Stimulated activated naive CD8-positive, alpha-beta T cell treated with anti-CD3 and anti-CD28 coated beads, Interleukin-15, Interleukin-2, amounts not matched to agents 100 ng/mL and 50 ng/mL, for 24 hours (primary cell): ENCODE measurements around the gene SH3GL1.
"Not testable (repeated sequence)": the region's sequence is repeated elsewhere in the genome, so short reads cannot be mapped to it uniquely, and the experiment has no call there.

ENCODE experiments used
- H3K27ac Mint-ChIP-seq: one replicate; pipeline ENCODE4 v1.8.0; 2021; ENCODE audit warnings: mild to moderate bottlenecking, mixed read lengths
- H3K27me3 Mint-ChIP-seq: one replicate; pipeline ENCODE4 v1.8.0; 2021; ENCODE audit warnings: mixed read lengths
- H3K36me3 Mint-ChIP-seq: one replicate; pipeline ENCODE4 v1.8.0; 2021; ENCODE audit warnings: low read depth, mixed read lengths
- H3K4me1 Mint-ChIP-seq: one replicate; pipeline ENCODE4 v1.8.0; 2021; ENCODE audit warnings: low read depth, mixed read lengths
- H3K4me3 Mint-ChIP-seq: one replicate; pipeline ENCODE4 v1.8.0; 2021; ENCODE audit warnings: mild to moderate bottlenecking, mixed read lengths
- H3K9me3 Mint-ChIP-seq: one replicate; pipeline ENCODE4 v1.8.0; 2021; ENCODE audit warnings: mixed read lengths

The SH3GL1 gene

DNA sequence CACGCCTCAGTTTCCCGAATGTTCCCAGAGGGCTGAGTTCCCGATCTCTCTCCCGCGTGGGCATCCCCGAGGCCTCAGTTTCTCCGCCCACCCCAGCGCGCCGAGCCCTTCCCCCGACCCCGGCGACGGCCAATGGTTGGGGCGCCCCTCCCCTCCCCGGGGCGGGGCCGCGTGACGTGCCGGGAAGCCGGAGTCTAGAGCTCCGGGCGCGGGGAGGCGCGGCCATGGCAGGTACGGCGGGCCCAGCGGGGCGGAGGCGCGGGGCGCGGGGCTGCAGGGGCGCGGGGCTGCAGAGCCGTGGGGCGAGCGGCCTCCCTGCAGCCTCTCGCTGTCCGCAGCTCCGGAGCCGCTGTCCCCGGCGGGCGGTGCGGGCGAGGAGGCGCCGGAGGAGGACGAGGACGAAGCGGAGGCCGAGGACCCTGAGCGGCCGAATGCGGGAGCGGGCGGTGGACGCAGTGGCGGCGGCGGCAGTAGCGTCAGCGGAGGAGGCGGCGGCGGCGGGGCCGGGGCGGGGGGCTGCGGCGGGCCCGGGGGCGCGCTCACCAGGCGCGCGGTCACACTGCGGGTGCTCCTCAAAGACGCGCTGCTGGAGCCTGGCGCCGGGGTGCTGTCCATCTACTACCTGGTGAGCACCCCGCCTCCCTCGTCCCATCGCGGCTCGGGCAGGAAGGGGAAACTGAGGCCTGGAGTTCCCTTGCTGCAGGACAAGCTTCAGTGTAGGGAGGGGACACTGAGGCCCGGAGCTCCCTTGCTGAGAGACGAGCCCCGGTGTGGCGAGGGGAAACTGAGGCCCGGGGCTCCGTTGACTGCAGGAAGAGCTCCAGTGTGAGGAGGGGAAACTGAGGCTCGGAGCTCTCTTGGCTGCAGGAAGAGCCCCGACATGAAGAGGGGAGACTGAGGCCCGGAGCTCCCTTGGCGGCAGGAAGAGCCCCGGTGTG lies 56.7 kb downstream of the SH3GL1 start, which contains the start of gene MPND:
MPND (plus strand) TSS at position 193 of the 938 bp plus-strand sequence; CDS start at position 225, 32 bp downstream.
- Mint-ChIP-seq H3K4me1 (peaks cover 27% of the 10 kb centered on the region), H3K36me3 (peaks cover 16% of the 10 kb centered on the region), H3K27me3 (no peaks in the 10 kb centered on the region), H3K9me3 (no peaks in the 10 kb centered on the region), H3K4me3 (peak within 1 kb of the TSS; percentile 91), H3K27ac (peak within 1 kb of the TSS; percentile 98)

- Mint-ChIP-seq H3K4me3 (peak overlapping the region; percentile 91), H3K9me3 (no peaks in the 10 kb centered on the region), H3K36me3 (peaks cover 11% of the 10 kb centered on the region), H3K27ac (peak overlapping the region; percentile 98), H3K4me1 (peaks cover 36% of the 10 kb centered on the region), H3K27me3 (no peaks in the 10 kb centered on the region)
Observed at GRCh38 chr19:4342615-4343369, 57.6 kb downstream of the SH3GL1 start.

- peak overlapping the region; percentile 91 for H3K4me3 Mint-ChIP-seq
- H3K27me3 Mint-ChIP-seq, result no peaks in the 10 kb centered on the region
- H3K36me3 Mint-ChIP-seq, result peaks cover 6% of the 10 kb centered on the region
- H3K9me3 Mint-ChIP-seq, result no peaks in the 10 kb centered on the region
- peak overlapping the region; percentile 98 for H3K27ac Mint-ChIP-seq
- peaks cover 38% of the 10 kb centered on the region for H3K4me1 Mint-ChIP-seq
Observed at GRCh38 chr19:4342314-4342614, 58.1 kb downstream of the SH3GL1 start.

DNA sequence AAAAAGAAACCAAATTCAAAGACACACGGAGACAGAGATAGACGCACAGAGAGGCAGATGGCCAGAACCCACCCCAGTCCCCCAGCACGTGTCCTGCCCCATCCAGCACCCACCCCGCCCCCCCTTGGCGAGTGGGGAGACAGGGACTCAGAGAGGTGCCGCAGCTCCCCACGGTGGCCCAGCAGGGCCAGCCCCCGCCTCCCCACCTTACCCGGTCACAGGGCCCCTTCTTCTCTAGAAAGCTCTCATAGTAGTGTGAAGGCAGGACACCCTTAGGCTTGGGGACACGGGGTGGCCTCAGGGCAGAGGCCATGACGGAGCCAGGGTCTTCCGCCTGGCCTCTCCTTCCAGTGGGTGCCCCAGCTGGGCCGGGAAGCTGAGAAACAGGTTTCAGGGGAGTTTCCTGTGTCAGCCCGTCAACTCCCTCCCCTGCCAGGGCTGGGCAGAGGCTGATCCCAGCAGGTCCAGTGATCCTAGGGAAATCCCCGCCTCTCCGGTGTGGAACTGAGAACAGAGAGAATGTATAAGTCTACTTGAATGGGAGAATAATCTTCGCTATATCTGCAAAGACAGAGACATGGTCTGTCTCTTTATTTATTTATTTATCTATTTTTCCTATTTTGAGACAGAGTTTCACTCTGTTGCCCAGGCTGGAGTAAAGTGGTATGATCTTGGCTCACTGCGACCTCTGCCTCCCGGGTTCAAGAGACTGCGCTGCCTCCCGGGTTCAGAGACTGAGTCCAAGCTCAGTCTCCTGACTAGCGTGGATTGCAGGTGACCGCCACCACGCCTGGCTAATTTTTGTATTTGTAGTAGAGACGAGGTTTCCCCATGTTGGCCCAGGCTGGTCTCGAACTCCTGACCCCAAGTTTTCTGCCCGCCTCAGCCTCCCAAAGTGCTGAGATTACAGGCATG lies 61.6 kb downstream of the SH3GL1 start, which contains the start of gene STAP2:
STAP2 (minus strand) TSS at position 387 of the 915 bp plus-strand sequence; CDS start at position 313, 74 bp downstream.
- Mint-ChIP-seq H3K27ac (peak within 1 kb of the TSS; percentile 96), H3K4me1 (peaks cover 29% of the 10 kb centered on the region), H3K27me3 (no peaks in the 10 kb centered on the region), H3K4me3 (peak within 1 kb of the TSS; percentile 85), H3K36me3 (peaks cover 14% of the 10 kb centered on the region), H3K9me3 (peaks cover 7% of the 10 kb centered on the region)

DNA sequence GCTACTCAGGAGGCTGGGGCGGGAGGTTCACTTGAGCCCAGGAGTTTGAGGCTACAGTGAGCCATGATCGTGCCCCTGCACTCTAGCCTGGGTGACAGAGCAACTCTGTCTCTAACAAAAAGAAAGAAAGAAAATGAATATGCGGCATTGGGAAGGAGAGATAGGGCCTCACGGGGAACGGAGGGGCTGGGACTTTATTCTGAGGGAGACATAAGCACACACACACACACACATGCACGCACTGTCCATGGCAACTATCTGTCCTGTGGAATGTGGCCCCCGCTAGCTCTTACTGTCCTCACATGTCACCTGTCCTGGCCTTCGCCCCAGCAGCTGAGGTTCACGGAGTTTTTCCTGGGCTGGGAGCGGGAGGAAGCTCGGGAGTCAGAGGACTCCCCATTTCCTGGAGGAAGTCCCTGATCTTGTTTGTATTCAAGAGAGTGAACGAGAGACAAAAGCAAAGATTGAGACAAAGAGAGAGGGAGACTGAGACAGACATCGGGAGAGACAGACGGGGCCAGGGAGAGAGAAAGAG lies 62.4 kb downstream of the SH3GL1 start:
- Mint-ChIP-seq H3K4me1 (peaks cover 26% of the 10 kb centered on the region), H3K9me3 (peaks cover 7% of the 10 kb centered on the region), H3K27ac (peak overlapping the region; percentile 96), H3K4me3 (peak overlapping the region; percentile 85), H3K27me3 (no peaks in the 10 kb centered on the region), H3K36me3 (peaks cover 14% of the 10 kb centered on the region)

- no peaks in the 10 kb centered on the region for H3K27me3 Mint-ChIP-seq
- H3K36me3 Mint-ChIP-seq, result peaks cover 14% of the 10 kb centered on the region
- H3K4me1 Mint-ChIP-seq, result peaks cover 18% of the 10 kb centered on the region
- no peak overlapping the region for H3K4me3 Mint-ChIP-seq
- peaks cover 7% of the 10 kb centered on the region for H3K9me3 Mint-ChIP-seq
- peak overlapping the region; percentile 42 for H3K27ac Mint-ChIP-seq
Observed at GRCh38 chr19:4334929-4335570, 65.3 kb downstream of the SH3GL1 start.

DNA sequence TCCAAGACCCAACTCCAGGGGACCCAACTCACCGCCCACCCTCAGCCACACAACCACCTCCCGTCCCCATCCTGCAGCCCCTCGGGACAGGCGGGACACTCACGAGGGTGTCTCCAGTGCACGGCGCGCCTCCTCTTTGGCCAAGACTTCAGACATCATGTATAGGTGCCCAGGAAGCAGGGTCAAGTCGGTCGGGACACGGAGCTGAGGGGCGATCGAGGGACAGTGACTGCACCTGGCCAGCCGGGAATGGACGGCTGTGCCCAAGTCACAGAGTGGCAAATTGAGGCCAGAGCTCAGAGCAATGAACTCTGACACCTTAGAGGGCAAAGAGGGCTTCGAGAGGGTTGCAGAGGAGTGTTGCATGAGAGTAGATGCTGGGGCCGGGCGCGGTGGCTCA lies 70.5 kb downstream of the SH3GL1 start:
- Mint-ChIP-seq H3K4me1 (peaks cover 28% of the 10 kb centered on the region), H3K27ac (no peak overlapping the region), H3K27me3 (peaks cover 4% of the 10 kb centered on the region), H3K4me3 (peak overlapping the region; percentile 25), H3K36me3 (peaks cover 5% of the 10 kb centered on the region), H3K9me3 (peaks cover 4% of the 10 kb centered on the region)

DNA sequence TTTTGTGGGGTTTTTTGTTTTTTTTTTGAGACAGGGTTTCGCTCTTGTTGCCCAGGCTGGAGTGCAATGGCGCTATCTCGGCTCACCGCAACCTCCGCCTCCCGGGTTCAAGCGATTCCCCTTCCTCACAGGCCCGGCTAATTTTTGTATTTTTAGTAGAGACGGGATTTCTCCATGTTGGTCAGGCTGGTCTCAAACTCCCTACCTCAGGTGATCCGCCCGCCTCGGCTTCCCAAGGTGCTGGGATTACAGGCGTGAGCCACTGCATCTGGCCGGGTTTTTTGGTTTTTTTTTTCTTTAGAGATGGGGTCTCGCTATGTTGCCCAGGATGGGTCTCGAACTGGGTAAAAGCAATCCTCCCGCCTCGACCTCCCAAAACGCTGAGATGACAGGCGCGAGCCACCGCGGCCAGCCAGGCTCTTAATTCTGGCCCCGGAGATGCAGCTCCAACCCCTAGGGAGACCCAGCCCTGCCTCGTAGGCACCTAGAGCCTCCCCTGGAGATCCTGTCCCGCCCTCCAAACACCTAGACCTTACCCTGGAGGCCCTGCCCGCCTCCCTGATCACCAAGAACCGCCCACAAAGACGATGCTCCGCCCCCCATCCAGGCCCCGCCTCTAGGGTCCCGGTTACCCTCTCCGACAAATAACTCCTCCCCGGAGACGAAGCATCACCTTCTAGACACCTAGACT lies 71.2 kb downstream of the SH3GL1 start:
- Mint-ChIP-seq H3K4me3 (peak overlapping the region; percentile 86), H3K27ac (peak overlapping the region; percentile 88), H3K4me1 (peaks cover 28% of the 10 kb centered on the region)
- not testable (repeated sequence) for H3K9me3 Mint-ChIP-seq, H3K27me3 Mint-ChIP-seq, H3K36me3 Mint-ChIP-seq

GRCh38 chr19:4328243-4328990 lies 71.9 kb downstream of the SH3GL1 start:
- Mint-ChIP-seq H3K9me3 (no peaks in the 10 kb centered on the region), H3K27me3 (peaks cover 4% of the 10 kb centered on the region), H3K36me3 (no peaks in the 10 kb centered on the region), H3K4me3 (peak overlapping the region; percentile 86), H3K4me1 (peaks cover 28% of the 10 kb centered on the region), H3K27ac (peak overlapping the region; percentile 88)

DNA sequence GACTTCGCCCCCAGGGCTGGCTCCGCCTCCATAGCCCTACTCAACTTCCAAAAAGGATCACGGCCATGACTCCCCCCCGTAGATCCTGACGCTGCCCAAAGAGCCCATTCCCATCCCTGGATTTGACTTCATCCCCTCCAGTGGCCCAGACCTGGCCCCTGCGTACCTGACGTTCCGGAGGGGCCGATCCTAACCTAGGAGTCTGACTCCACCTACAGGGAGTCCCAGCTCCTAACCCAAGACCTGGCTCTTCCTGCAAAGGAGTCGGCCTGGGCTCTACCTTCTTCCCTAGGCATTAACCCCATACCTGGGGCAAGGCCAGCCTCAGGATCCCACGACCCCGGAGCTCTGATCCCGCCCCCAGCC lies 72.5 kb downstream of the SH3GL1 start:
- H3K4me3 Mint-ChIP-seq, result peak overlapping the region; percentile 53
- no peaks in the 10 kb centered on the region for H3K36me3 Mint-ChIP-seq
- H3K9me3 Mint-ChIP-seq, result no peaks in the 10 kb centered on the region
- H3K4me1 Mint-ChIP-seq, result peaks cover 28% of the 10 kb centered on the region
- peaks cover 4% of the 10 kb centered on the region for H3K27me3 Mint-ChIP-seq
- H3K27ac Mint-ChIP-seq, result peak overlapping the region; percentile 36

- peak overlapping the region; percentile 53 for H3K4me3 Mint-ChIP-seq
- peaks cover 28% of the 10 kb centered on the region for H3K4me1 Mint-ChIP-seq
- H3K27me3 Mint-ChIP-seq, result peaks cover 4% of the 10 kb centered on the region
- H3K27ac Mint-ChIP-seq, result peak overlapping the region; percentile 36
- H3K36me3 Mint-ChIP-seq, result no peaks in the 10 kb centered on the region
- H3K9me3 Mint-ChIP-seq, result no peaks in the 10 kb centered on the region
Observed at GRCh38 chr19:4327252-4327876, 73.0 kb downstream of the SH3GL1 start.

DNA sequence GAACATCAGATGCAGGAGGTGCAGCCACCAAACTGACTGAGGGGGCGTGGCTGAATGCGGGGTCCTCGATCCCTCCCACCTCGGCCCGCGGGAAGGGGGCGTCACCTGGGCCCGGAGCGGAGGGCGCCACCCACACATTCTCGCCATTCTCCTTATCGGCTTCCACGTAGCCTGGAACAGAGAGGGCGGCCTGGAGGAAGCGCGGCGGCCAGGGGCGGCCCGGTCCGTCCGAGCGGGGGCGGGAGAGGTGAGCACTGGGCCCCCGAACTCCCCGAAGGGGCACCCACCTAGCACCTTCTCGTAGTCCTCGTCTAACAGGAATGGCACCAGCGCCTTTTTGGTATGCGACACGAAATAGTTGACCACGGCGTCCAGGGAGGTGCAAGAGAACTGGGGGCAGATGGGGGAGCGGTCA lies 73.5 kb downstream of the SH3GL1 start:
- H3K4me3 Mint-ChIP-seq, result peak overlapping the region; percentile 53
- H3K27me3 Mint-ChIP-seq, result peaks cover 4% of the 10 kb centered on the region
- H3K27ac Mint-ChIP-seq, result no peak overlapping the region
- peaks cover 28% of the 10 kb centered on the region for H3K4me1 Mint-ChIP-seq
- H3K36me3 Mint-ChIP-seq, result no peaks in the 10 kb centered on the region
- H3K9me3 Mint-ChIP-seq, result no peaks in the 10 kb centered on the region
